ENCODE measurements around the gene RANBP17.

RANBP17 gene

GRCh38 chr5:171316258-171317121, 454.7 kb downstream of the RANBP17 start:
- DNase-seq (ENCODE audit: low read depth in 2 of 2), result no peak

- DNase-seq (ENCODE audit: low read depth in 2 of 2), result no peak
These were observed 455.4 kb downstream of the RANBP17 start for GRCh38 chr5:171317230-171317629.

- no peak for DNase-seq (ENCODE audit: low read depth in 2 of 2)
These were observed 456.2 kb downstream of the RANBP17 start for GRCh38 chr5:171318026-171318425.

- no peak for DNase-seq (ENCODE audit: low read depth in 2 of 2)
These were observed 459.6 kb downstream of the RANBP17 start for GRCh38 chr5:171321447-171321846.

GRCh38 chr5:171322527-171322926, 460.7 kb downstream of the RANBP17 start:
- no peak for DNase-seq (ENCODE audit: low read depth in 2 of 2)

GRCh38 chr5:171323007-171323406, 461.2 kb downstream of the RANBP17 start:
- DNase-seq (ENCODE audit: low read depth in 2 of 2), result no peak

GRCh38 chr5:171323806-171324632, 462.2 kb downstream of the RANBP17 start:
- DNase-seq (ENCODE audit: low read depth in 2 of 2), result no peak

GRCh38 chr5:171330021-171330420, 468.2 kb downstream of the RANBP17 start:
- no peak for DNase-seq (ENCODE audit: low read depth in 2 of 2)

GRCh38 chr5:171335616-171336015, 473.8 kb downstream of the RANBP17 start:
- no peak for DNase-seq (ENCODE audit: low read depth in 2 of 2)

GRCh38 chr5:171336521-171337209, 474.8 kb downstream of the RANBP17 start:
- DNase-seq (ENCODE audit: low read depth in 2 of 2), result no peak

- DNase-seq (ENCODE audit: low read depth in 2 of 2), result no peak
These were observed 475.4 kb downstream of the RANBP17 start for GRCh38 chr5:171337210-171337569.

GRCh38 chr5:171340042-171340441, 478.2 kb downstream of the RANBP17 start:
- DNase-seq (ENCODE audit: low read depth in 2 of 2), result no peak

GRCh38 chr5:171340491-171340890, 478.7 kb downstream of the RANBP17 start:
- DNase-seq (ENCODE audit: low read depth in 2 of 2), result no peak

- no peak for DNase-seq (ENCODE audit: low read depth in 2 of 2)
These were observed 480.7 kb downstream of the RANBP17 start for GRCh38 chr5:171342362-171343111.

- DNase-seq (ENCODE audit: low read depth in 2 of 2), result no peak
These were observed 483.3 kb downstream of the RANBP17 start for GRCh38 chr5:171344936-171345608.
